ENCODE results near the gene APP.

- TF ChIP-seq, protein P1, sequence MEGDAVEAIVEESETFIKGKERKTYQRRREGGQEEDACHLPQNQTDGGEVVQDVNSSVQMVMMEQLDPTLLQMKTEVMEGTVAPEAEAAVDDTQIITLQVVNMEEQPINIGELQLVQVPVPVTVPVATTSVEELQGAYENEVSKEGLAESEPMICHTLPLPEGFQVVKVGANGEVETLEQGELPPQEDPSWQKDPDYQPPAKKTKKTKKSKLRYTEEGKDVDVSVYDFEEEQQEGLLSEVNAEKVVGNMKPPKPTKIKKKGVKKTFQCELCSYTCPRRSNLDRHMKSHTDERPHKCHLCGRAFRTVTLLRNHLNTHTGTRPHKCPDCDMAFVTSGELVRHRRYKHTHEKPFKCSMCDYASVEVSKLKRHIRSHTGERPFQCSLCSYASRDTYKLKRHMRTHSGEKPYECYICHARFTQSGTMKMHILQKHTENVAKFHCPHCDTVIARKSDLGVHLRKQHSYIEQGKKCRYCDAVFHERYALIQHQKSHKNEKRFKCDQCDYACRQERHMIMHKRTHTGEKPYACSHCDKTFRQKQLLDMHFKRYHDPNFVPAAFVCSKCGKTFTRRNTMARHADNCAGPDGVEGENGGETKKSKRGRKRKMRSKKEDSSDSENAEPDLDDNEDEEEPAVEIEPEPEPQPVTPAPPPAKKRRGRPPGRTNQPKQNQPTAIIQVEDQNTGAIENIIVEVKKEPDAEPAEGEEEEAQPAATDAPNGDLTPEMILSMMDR (conservative IDR thresholded peaks at IDR 0.05), result no peak
- no peak for TF ChIP-seq EZH2 (IDR thresholded peaks at IDR 0.05; ENCODE audit: low read depth)
Observed at GRCh38 chr21:26120828-26121227, 49.7 kb downstream of the APP start.

Measured in PC-9 (cell line).